H9 (cell line): ENCODE data around the gene BTBD6. TPM values are rescaled to one million over a fixed set of nuclear protein-coding genes. Genes with fewer than 3 reads are reported as not detected.
A peak's percentile ranks its signal among the peaks of the same experiment; 100 is the strongest.

Experiments
- DNase-seq: peaks from one replicate; pipeline ENCODE4 v3.0.0-alpha.2; 2017
- H2AFZ ChIP-seq: one replicate; pipeline ENCODE4 v1.6.1; 2013; ENCODE audit warnings: mild to moderate bottlenecking, low read length, control low read depth, moderate library complexity
- H2AK5ac ChIP-seq: 2 replicates; pipeline ENCODE4 v1.6.1; 2013; ENCODE audit warnings: low read length, control low read depth, mixed read lengths; ENCODE audit not compliant: insufficient read length
- H2BK120ac ChIP-seq: one replicate; pipeline ENCODE4 v1.6.1; 2013; ENCODE audit warnings: low read depth, mild to moderate bottlenecking, low read length, control low read depth, inconsistent platforms; ENCODE audit not compliant: poor library complexity, severe bottlenecking
- H2BK12ac ChIP-seq: 2 replicates; pipeline ENCODE4 v1.6.1; 2013; ENCODE audit warnings: low read length, control low read depth, mixed read lengths, low read depth; ENCODE audit not compliant: insufficient read length
- H2BK15ac ChIP-seq: 2 replicates; pipeline ENCODE4 v1.6.1; 2013; ENCODE audit warnings: low read depth, low read length, control low read depth
- H2BK20ac ChIP-seq: one replicate; pipeline ENCODE4 v1.6.1; 2013; ENCODE audit warnings: low read depth, mild to moderate bottlenecking, low read length, control low read depth, inconsistent platforms; ENCODE audit not compliant: poor library complexity, severe bottlenecking
- H2BK5ac ChIP-seq: 2 replicates; pipeline ENCODE4 v1.6.1; 2013; ENCODE audit warnings: low read length, control low read depth, mixed read lengths; ENCODE audit not compliant: insufficient read length
- H3K14ac ChIP-seq: 2 replicates; pipeline ENCODE4 v1.6.1; 2013; ENCODE audit warnings: low read length, control low read depth; ENCODE audit not compliant: insufficient read depth
- H3K18ac ChIP-seq: 2 replicates; pipeline ENCODE4 v1.6.1; 2013; ENCODE audit warnings: low read depth, mild to moderate bottlenecking, mixed read lengths, low read length, control low read depth; ENCODE audit not compliant: insufficient read length
- H3K23ac ChIP-seq: 2 replicates; pipeline ENCODE4 v1.6.1; 2013; ENCODE audit warnings: low read length, control low read depth, mixed read lengths, low read depth; ENCODE audit not compliant: insufficient read length
- H3K23me2 ChIP-seq: 2 replicates; pipeline ENCODE4 v1.6.1; 2013; ENCODE audit warnings: low read depth, mild to moderate bottlenecking, mixed read lengths, low read length, control low read depth; ENCODE audit not compliant: insufficient read length, poor library complexity, severe bottlenecking
- H3K27ac ChIP-seq: 2 replicates; pipeline ENCODE4 v1.5.1; 2013; ENCODE audit warnings: low read length, control low read depth, mixed read lengths, low read depth; ENCODE audit not compliant: insufficient read length
- H3K27me3 ChIP-seq: 2 replicates; pipeline ENCODE4 v1.6.1; 2013; ENCODE audit warnings: low read length, control low read depth, inconsistent platforms; ENCODE audit not compliant: insufficient read depth
- H3K4ac ChIP-seq: 2 replicates; pipeline ENCODE4 v1.6.1; 2013; ENCODE audit warnings: low read depth, mild to moderate bottlenecking, control low read depth, inconsistent platforms, low read length, moderate library complexity
- H3K4me1 ChIP-seq: 2 replicates; pipeline ENCODE4 v1.6.1; 2013; ENCODE audit warnings: low read length, control low read depth, inconsistent platforms; ENCODE audit not compliant: insufficient read depth
- H3K4me2 ChIP-seq: 2 replicates; pipeline ENCODE4 v1.6.1; 2013; ENCODE audit warnings: low read length, control low read depth, mixed read lengths; ENCODE audit not compliant: insufficient read length, insufficient read depth
- H3K56ac ChIP-seq: 2 replicates; pipeline ENCODE4 v1.6.1; 2013; ENCODE audit warnings: low read depth, mild to moderate bottlenecking, mixed read lengths, low read length, control low read depth; ENCODE audit not compliant: insufficient read length
- H3K79me1 ChIP-seq: 2 replicates; pipeline ENCODE4 v1.6.1; 2013; ENCODE audit warnings: low read depth, mild to moderate bottlenecking, moderate library complexity, low read length, control low read depth, inconsistent platforms; ENCODE audit not compliant: insufficient read depth, poor library complexity, severe bottlenecking
- H3K79me2 ChIP-seq: 2 replicates; pipeline ENCODE4 v1.6.1; 2013; ENCODE audit warnings: low read length, control low read depth, inconsistent platforms; ENCODE audit not compliant: insufficient read depth
- H3K9ac ChIP-seq: 2 replicates; pipeline ENCODE4 v1.6.1; 2013; ENCODE audit warnings: low read length, control low read depth, mixed read lengths; ENCODE audit not compliant: insufficient read length; ENCODE audit errors: extremely low read depth
- H3K9me3 ChIP-seq: one replicate; pipeline ENCODE4 v1.6.1; 2013; ENCODE audit warnings: low read depth, low read length, inconsistent platforms; ENCODE audit not compliant: control insufficient read depth
- H3T11ph ChIP-seq: one replicate; pipeline ENCODE4 v1.6.1; 2013; ENCODE audit warnings: mild to moderate bottlenecking, low read length, control low read depth, inconsistent platforms
- H4K20me1 ChIP-seq: one replicate; pipeline ENCODE4 v1.6.1; 2013; ENCODE audit not compliant: control insufficient read depth, insufficient read length, insufficient read depth
- H4K5ac ChIP-seq: 2 replicates; pipeline ENCODE4 v1.6.1; 2013; ENCODE audit warnings: low read depth, mild to moderate bottlenecking, mixed read lengths, low read length, control low read depth; ENCODE audit not compliant: insufficient read length
- H4K8ac ChIP-seq: replicated peaks from 2 replicates; pipeline ENCODE4 v1.6.1; 2013; ENCODE audit warnings: low read length, control low read depth, mixed read lengths, low read depth; ENCODE audit not compliant: insufficient read length
- H4K91ac ChIP-seq: 2 replicates; pipeline ENCODE4 v1.6.1; 2013; ENCODE audit warnings: low read depth, mild to moderate bottlenecking, moderate library complexity, mixed read lengths, low read length, control low read depth; ENCODE audit not compliant: insufficient read length
- H3K27ac Mint-ChIP-seq, 3 experiments: 2 replicates in 2 of 3; 3 replicates in 1 of 3; pipeline ENCODE4 v1.8.0; 2020 to 2021; ENCODE audit warnings: mixed read lengths in 3 of 3, mild to moderate bottlenecking in 1 of 3, moderate library complexity in 1 of 3
- H3K27me3 Mint-ChIP-seq: 2 replicates; pipeline ENCODE4 v1.8.0; 2021; ENCODE audit warnings: low read depth, mild to moderate bottlenecking, moderate library complexity, mixed read lengths
- H3K36me3 Mint-ChIP-seq, 3 experiments: 2 replicates in 2 of 3; 3 replicates in 1 of 3; pipeline ENCODE4 v1.8.0; 2020 to 2021; ENCODE audit warnings: low read depth in 3 of 3, mixed read lengths in 3 of 3; ENCODE audit not compliant: insufficient read depth in 1 of 3
- H3K4me1 Mint-ChIP-seq, 2 experiments: 2 replicates each; pipeline ENCODE4 v1.8.0; 2020; ENCODE audit warnings: mixed read lengths in 2 of 2
- H3K4me3 Mint-ChIP-seq, 2 experiments: 2 replicates in 1 of 2; 3 replicates in 1 of 2; pipeline ENCODE4 v1.8.0; 2020 to 2021; ENCODE audit warnings: mild to moderate bottlenecking in 2 of 2, mixed read lengths in 2 of 2, moderate library complexity in 1 of 2
- H3K9me3 Mint-ChIP-seq, 2 experiments: 2 replicates in 1 of 2; 3 replicates in 1 of 2; pipeline ENCODE4 v1.8.0; 2020; ENCODE audit warnings: mild to moderate bottlenecking in 2 of 2, mixed read lengths in 2 of 2, moderate library complexity in 1 of 2
- WGBS: extraction: QIAGEN DNeasy Blood & Tissue Kit; methylation state at CpG from one replicate; pipeline ENCODE4 v1.1.7; 2013; ENCODE audit warnings: missing lambda C conversion rate, low lambda C conversion rate, mixed read lengths; ENCODE audit not compliant: insufficient read length; ENCODE audit errors: extremely low coverage; 5-methylcytosine and 5-hydroxymethylcytosine counted together
- long read RNA-seq: library from polyadenylated mRNA; unstranded; transcript quantifications from one replicate; pipeline ENCODE4 v2.0.0, GENCODE V29; 2020
- total RNA-seq: library from RNA; stranded (reverse); gene quantifications from 2 replicates; pipeline ENCODE4 v1.2.1, GENCODE V29; 2021
- TF ChIP-seq, protein P1 (sequence below): fragments of 200-600 bp; sonication (generic); conservative IDR thresholded peaks from 3 replicates; pipeline ENCODE4 v1.8.0; 2021; ENCODE audit warnings: antibody characterized with exemption, mild to moderate bottlenecking

The BTBD6 gene
- total RNA-seq: 22.9 and 23.3 TPM in 2 replicates
- long read RNA-seq, transcript BTBD6-204 (3 exons, 2,195 nt): major isoform, 5 of 13 reads
- long read RNA-seq, partial matches to known transcripts: 0 of 13 reads
- long read RNA-seq, other reads (novel, unspliced or antisense): 3 of 13 reads

DNA sequence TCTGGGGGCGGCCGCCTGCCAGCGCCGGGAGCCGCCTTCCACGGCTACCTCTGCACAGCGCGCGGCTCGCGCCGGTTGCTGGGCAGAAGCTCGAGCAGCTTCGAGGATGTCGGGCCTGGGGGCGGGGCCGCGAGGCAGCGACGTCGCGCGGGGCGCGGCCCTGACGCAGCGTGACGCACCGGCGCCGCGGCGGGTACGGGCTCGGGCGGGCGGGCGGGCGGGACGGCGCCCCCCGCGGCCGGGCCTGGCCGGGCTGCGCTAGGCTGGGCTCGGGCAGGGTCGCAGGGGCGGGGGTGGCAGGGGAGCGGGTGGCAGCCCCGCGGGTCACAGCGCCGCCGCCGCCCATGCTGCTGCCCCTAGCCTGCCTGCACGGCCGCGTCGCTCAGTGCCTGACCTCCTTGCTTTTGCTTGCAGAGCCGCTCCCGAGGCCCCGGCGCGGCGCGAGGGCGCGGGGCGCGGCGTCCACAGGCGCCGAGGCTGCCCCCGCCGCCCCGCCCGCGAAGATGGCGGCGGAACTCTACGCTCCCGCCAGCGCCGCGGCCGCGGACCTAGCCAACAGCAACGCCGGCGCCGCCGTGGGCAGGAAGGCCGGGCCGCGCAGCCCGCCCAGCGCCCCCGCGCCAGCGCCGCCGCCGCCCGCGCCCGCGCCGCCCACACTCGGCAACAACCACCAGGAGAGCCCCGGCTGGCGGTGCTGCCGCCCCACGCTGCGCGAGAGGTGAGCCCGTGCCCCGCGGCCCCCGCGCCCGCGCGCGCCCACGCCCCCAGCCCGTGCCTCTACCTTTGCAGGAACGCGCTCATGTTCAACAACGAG lies at the start of gene BTBD6:
TSS of gene BTBD6 (plus strand) at position 166 of the 814 bp plus-strand sequence. CDS start at position 345, 179 bp downstream.
- WGBS: no CpG with 5 or more reads among the region's 130 CpGs
- peaks cover 5% of the 10 kb centered on the region for H3K23me2 ChIP-seq
- H4K5ac ChIP-seq: no peak within 1 kb of the TSS
- H4K20me1 ChIP-seq: no peaks in the 10 kb centered on the region
- H3K4me2 ChIP-seq: peak within 1 kb of the TSS; percentile 50
- H3K79me1 ChIP-seq: no peaks in the 10 kb centered on the region
- no peak within 1 kb of the TSS for H4K8ac ChIP-seq
- no peak within 1 kb of the TSS for H3K9ac ChIP-seq
- H2AFZ ChIP-seq: no peak within 1 kb of the TSS
- no peak within 1 kb of the TSS for H2BK5ac ChIP-seq
- no peaks in the 10 kb centered on the region for H3K4me1 ChIP-seq
- Mint-ChIP-seq H3K27me3 (peaks cover 6% of the 10 kb centered on the region), H3K4me3 (peak within 1 kb of the TSS; percentile 70 to 84), H3K4me1 (peaks cover 3 to 6% of the 10 kb centered on the region in 2 experiments; a peak in 3 of 4 replicates), H3K9me3 (no peaks in the 10 kb centered on the region), H3K27ac (no peak within 1 kb of the TSS), H3K36me3 (peaks cover 4 to 42% (median 18%) of the 10 kb centered on the region in 3 experiments; a peak in 6 of 7 replicates)
- no peak within 1 kb of the TSS for H3T11ph ChIP-seq
- no peak within 1 kb of the TSS; the same call in 1 of the 2 replicates for H3K14ac ChIP-seq
- no peak within 1 kb of the TSS for H3K23ac ChIP-seq
- H3K27ac ChIP-seq: no peak within 1 kb of the TSS
- no peak within 1 kb of the TSS for H2BK120ac ChIP-seq
- H2AK5ac ChIP-seq: no peak within 1 kb of the TSS
- no peak within 1 kb of the TSS for H3K18ac ChIP-seq
- no peak within 1 kb of the TSS for H2BK15ac ChIP-seq
- H4K91ac ChIP-seq: no peak within 1 kb of the TSS
- no peak within 1 kb of the TSS for H3K4ac ChIP-seq
- no peak within 1 kb of the TSS for H2BK20ac ChIP-seq
- no peak within 1 kb of the TSS for H2BK12ac ChIP-seq
- no peak within 1 kb of the TSS for H3K56ac ChIP-seq
- DNase-seq: peak; percentile 82
- no peaks in the 10 kb centered on the region for H3K27me3 ChIP-seq
- H3K79me2 ChIP-seq: no peaks in the 10 kb centered on the region
- TF ChIP-seq, protein P1, sequence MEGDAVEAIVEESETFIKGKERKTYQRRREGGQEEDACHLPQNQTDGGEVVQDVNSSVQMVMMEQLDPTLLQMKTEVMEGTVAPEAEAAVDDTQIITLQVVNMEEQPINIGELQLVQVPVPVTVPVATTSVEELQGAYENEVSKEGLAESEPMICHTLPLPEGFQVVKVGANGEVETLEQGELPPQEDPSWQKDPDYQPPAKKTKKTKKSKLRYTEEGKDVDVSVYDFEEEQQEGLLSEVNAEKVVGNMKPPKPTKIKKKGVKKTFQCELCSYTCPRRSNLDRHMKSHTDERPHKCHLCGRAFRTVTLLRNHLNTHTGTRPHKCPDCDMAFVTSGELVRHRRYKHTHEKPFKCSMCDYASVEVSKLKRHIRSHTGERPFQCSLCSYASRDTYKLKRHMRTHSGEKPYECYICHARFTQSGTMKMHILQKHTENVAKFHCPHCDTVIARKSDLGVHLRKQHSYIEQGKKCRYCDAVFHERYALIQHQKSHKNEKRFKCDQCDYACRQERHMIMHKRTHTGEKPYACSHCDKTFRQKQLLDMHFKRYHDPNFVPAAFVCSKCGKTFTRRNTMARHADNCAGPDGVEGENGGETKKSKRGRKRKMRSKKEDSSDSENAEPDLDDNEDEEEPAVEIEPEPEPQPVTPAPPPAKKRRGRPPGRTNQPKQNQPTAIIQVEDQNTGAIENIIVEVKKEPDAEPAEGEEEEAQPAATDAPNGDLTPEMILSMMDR: no peak; the same call in 2 of the 3 replicates
- no peaks in the 10 kb centered on the region for H3K9me3 ChIP-seq
